Thyroid gland (tissue), 4 donors: Measurements from ENCODE around the gene SLC1A7.

Source experiments
- CTCF ChIP-seq, 6 experiments: fragments of 200-600 bp in 3 of 6; fragments of 450-650 bp in 3 of 6; sonication (generic) in 3 of 6; IDR thresholded peaks; one replicate each; pipeline ENCODE4 v1.5.1; 2016 to 2019; ENCODE audit warnings: antibody characterized with exemption in 6 of 6, mild to moderate bottlenecking in 2 of 6, inconsistent platforms in 1 of 6, moderate library complexity in 1 of 6
- POLR2A ChIP-seq, 2 donors: fragments of 450-650 bp; IDR thresholded peaks; one replicate each; pipeline ENCODE4 v1.6.1; 2017; ENCODE audit warnings: antibody characterized with exemption in 2 of 2, mild to moderate bottlenecking in 2 of 2, moderate library complexity in 1 of 2

DNA sequence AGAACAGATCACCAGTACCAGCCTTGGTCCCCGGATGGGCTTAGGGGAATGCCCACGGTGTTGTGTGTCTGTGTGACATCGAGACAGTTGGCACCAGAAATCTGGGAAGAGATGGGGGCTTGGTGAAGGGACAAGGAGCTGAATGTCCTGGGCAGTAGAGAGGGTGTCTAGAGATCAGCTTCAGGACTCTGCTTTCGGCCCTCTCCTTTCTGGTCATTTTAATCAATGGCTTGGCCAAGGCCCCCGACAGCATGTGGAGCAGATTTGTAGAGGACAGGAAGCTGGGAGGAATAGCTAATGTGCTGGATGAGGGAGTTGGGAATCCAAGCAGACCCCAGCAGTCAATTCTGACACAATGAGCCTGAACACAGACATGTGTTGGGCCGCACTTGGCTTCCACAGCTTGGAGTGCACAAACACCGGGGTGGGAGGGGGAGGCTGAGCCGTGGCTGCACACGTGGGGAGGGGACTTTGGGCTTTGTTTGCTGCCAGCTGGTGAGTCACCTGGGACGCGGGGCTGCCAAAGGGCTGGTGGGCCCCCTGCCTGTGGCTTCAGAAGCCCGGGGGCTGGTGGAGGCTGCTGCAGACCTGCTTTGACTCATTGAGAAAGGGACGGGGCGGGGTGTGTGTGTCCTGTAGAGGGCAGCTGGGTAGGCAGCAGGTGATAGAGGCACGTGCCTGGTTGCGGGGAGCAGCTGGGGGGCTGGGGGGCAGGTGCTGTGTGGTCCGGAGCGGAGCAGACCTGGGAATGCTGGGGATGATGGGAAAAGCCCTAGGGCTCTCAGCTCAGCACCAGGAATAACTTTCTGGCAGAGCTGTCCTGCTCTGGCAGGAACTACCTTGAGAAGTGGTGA is 20.9 kb downstream of the SLC1A7 start:
- TF ChIP-seq CTCF (IDR thresholded peaks at IDR 0.05) = no peak
- TF ChIP-seq POLR2A (IDR thresholded peaks at IDR 0.05) = no peak
